Smooth muscle cell (in vitro differentiated cells): Measurements from ENCODE around the gene RAD50. TPM values are rescaled to one million over a fixed set of nuclear protein-coding genes. Genes with fewer than 3 reads are reported as not detected.

Experiments
- DNase-seq: peaks from one replicate; lab custom pipeline; 2025; ENCODE audit not compliant: unreplicated experiment; lab: John Stamatoyannopoulos, UW
- H2AFZ ChIP-seq: fragments of 200-600 bp; sonication (generic); 2 replicates; pipeline ENCODE4 v1.6.0; 2016; ENCODE audit warnings: antibody characterized with exemption, low read depth, mild to moderate bottlenecking
- H3F3A ChIP-seq: fragments of 200-600 bp; sonication (generic); 2 replicates; pipeline ENCODE4 v1.6.0; 2017; ENCODE audit warnings: antibody characterized with exemption, low read depth
- H3K27ac ChIP-seq: fragments of 200-600 bp; sonication (generic); 2 replicates; pipeline ENCODE4 v1.5.1; 2016; ENCODE audit warnings: low read depth, mild to moderate bottlenecking
- H3K27me3 ChIP-seq: fragments of 200-600 bp; sonication (generic); 2 replicates; pipeline ENCODE4 v1.6.1; 2016; ENCODE audit warnings: low read depth, mild to moderate bottlenecking
- H3K36me3 ChIP-seq: fragments of 200-600 bp; sonication (generic); 2 replicates; pipeline ENCODE4 v1.5.1; 2016; ENCODE audit warnings: low read depth
- H3K4me1 ChIP-seq: fragments of 200-600 bp; sonication (generic); 2 replicates; pipeline ENCODE4 v1.5.1; 2016; ENCODE audit warnings: low read depth
- H3K4me2 ChIP-seq: fragments of 200-600 bp; sonication (generic); 2 replicates; pipeline ENCODE4 v1.6.0; 2016; ENCODE audit warnings: mild to moderate bottlenecking
- H3K4me3 ChIP-seq: fragments of 200-600 bp; sonication (generic); 2 replicates; pipeline ENCODE4 v1.5.1; 2016; ENCODE audit warnings: mild to moderate bottlenecking
- H3K79me2 ChIP-seq: fragments of 200-600 bp; sonication (generic); 2 replicates; pipeline ENCODE4 v1.6.0; 2016; ENCODE audit warnings: low read depth, mild to moderate bottlenecking
- H3K9ac ChIP-seq: fragments of 200-600 bp; sonication (generic); 2 replicates; pipeline ENCODE4 v1.6.0; 2016; ENCODE audit warnings: low read depth
- H3K9me3 ChIP-seq: fragments of 200-600 bp; sonication (generic); replicated peaks from 2 replicates; pipeline ENCODE4 v1.5.1; 2016; ENCODE audit warnings: low read depth
- H4K20me1 ChIP-seq: fragments of 200-600 bp; sonication (generic); 2 replicates; pipeline ENCODE4 v1.6.0; 2016; ENCODE audit warnings: low read depth
- CTCF ChIP-seq: fragments of 200-600 bp; sonication (generic); IDR thresholded peaks from 2 replicates; pipeline ENCODE4 v1.5.1; 2017; ENCODE audit warnings: borderline replicate concordance, mild to moderate bottlenecking, antibody characterized with exemption; ENCODE audit not compliant: insufficient read depth, poor library complexity, severe bottlenecking
- WGBS: methylation state at CpG from one replicate; pipeline ENCODE4 v1.1.7; 2016; ENCODE audit warnings: low lambda C conversion rate; 5-methylcytosine and 5-hydroxymethylcytosine counted together
- polyA plus RNA-seq: library from polyadenylated mRNA; unstranded; fragments of >200 nt; fragmentation: Nextera tagmentation; extraction: Ambion mirVana; gene quantifications from 2 replicates; pipeline ENCODE4 v1.2.1, GENCODE V29; 2016
- total RNA-seq: library from RNA; depleted of rRNA; stranded (reverse); fragments of >200 nt; gene quantifications from 2 replicates; pipeline ENCODE4 v1.2.3, GENCODE V29; 2014

The RAD50 gene
- total and polyA plus RNA-seq, 2 experiments from 2014 or later = 19.9 to 28.8 TPM

- Histone ChIP-seq H3K36me3 (no peaks in the 10 kb centered on the region), H3K4me3 (no peak within 1 kb of the TSS), H3K27ac (peak within 1 kb of the TSS; percentile 89), H3K9me3 (no peaks in the 10 kb centered on the region), H3K4me1 (peaks cover 6% of the 10 kb centered on the region), H3K4me2 (peak within 1 kb of the TSS; percentile 77), H4K20me1 (no peaks in the 10 kb centered on the region), H3K9ac (peak within 1 kb of the TSS; percentile 70), H2AFZ (peak within 1 kb of the TSS; percentile 58), H3K27me3 (no peaks in the 10 kb centered on the region), H3K79me2 (no peaks in the 10 kb centered on the region), H3F3A (no peaks in the 10 kb centered on the region)
- no peak for TF ChIP-seq CTCF
- WGBS = 84% methylated on average over 14 of the region's 14 CpGs
- DNase-seq = no peak
Measured at GRCh38 chr5:132673939-132674630, 117.3 kb downstream of the RAD50 start, which contains the start of gene IL4. IL4 (plus strand) TSS chr5:132673989; CDS start chr5:132674051, 62 bp downstream.

- Histone ChIP-seq H2AFZ (peak overlapping the region; percentile 58), H3K79me2 (no peaks in the 10 kb centered on the region), H3K4me1 (peaks cover 6% of the 10 kb centered on the region), H3K4me3 (no peak overlapping the region), H3K4me2 (peak overlapping the region; percentile 77), H3K27ac (peak overlapping the region; percentile 89), H4K20me1 (no peaks in the 10 kb centered on the region), H3F3A (no peaks in the 10 kb centered on the region), H3K9me3 (no peaks in the 10 kb centered on the region), H3K9ac (peak overlapping the region; percentile 70), H3K36me3 (no peaks in the 10 kb centered on the region), H3K27me3 (no peaks in the 10 kb centered on the region)
- no peak for DNase-seq
- 84% methylated on average over 13 of the region's 13 CpGs for WGBS
- no peak for TF ChIP-seq CTCF
Measured at GRCh38 chr5:132674671-132675506, 118.1 kb downstream of the RAD50 start.

GRCh38 chr5:132675936-132676689, 119.3 kb downstream of the RAD50 start:
- no peaks in the 10 kb centered on the region for H3F3A ChIP-seq
- no peak for DNase-seq
- no peaks in the 10 kb centered on the region for H3K36me3 ChIP-seq
- no peaks in the 10 kb centered on the region for H3K9me3 ChIP-seq
- no peak overlapping the region for H2AFZ ChIP-seq
- H3K4me2 ChIP-seq = peak overlapping the region; percentile 56
- no peak for TF ChIP-seq CTCF
- H4K20me1 ChIP-seq = no peaks in the 10 kb centered on the region
- H3K27me3 ChIP-seq = no peaks in the 10 kb centered on the region
- no peaks in the 10 kb centered on the region for H3K79me2 ChIP-seq
- peak overlapping the region; percentile 38 for H3K9ac ChIP-seq
- no peak overlapping the region for H3K4me3 ChIP-seq
- 96% methylated on average over 11 of the region's 11 CpGs for WGBS
- H3K4me1 ChIP-seq = peaks cover 6% of the 10 kb centered on the region
- peak overlapping the region; percentile 62 for H3K27ac ChIP-seq
